GM18867 (cell line): ENCODE data around the gene MYH16.
"Not testable (repeated sequence)": the region's sequence is repeated elsewhere in the genome, so short reads cannot be mapped to it uniquely, and the experiment has no call there.

ENCODE experiments used
- ATAC-seq: cut with Tn5 transposase; IDR thresholded peaks from one replicate; pipeline ENCODE4 v1.9.1; 2021; ENCODE audit warnings: mild to moderate bottlenecking, moderate library complexity; ENCODE audit not compliant: unreplicated experiment

MYH16 gene

DNA sequence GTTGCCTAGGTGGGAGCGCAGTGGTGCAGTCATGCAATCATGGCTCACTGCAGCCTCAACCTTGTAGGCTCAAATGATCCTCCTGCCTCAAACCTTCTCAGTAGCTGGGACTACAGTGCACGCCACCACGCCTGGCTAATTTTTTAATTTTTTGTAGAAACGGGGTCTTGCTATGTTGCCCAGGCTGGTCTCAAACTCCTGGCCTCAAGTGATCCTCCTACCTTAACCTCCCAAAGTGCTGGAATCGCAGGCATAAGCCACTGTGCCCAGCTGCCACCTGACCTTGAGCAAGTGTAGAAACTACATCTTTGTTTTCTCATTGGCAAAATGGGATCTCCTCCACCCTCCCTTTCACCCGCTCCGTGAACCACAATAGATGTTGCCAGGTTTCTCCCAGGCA lies 15.0 kb upstream of the MYH16 start:
- ATAC-seq, result no peak

DNA sequence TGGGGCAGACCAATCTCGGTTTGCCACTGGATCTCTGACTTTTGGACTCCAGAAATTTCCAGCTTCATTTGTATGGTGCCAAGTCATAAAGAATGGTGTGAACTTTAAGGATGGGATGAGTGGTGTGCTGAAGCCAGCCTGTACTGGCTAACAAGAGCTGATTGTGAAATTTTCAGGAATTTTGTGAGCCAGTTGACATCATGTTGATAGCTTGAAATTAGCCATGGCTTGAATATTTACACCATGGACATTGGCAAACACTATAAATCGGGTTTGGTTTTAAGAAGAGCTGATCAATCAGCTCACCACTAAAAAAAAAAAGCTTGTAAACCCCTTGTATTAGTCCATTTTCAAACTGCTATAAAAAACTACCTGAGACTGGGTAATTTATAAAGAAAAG lies 14.1 kb upstream of the MYH16 start:
- ATAC-seq, result no peak

DNA sequence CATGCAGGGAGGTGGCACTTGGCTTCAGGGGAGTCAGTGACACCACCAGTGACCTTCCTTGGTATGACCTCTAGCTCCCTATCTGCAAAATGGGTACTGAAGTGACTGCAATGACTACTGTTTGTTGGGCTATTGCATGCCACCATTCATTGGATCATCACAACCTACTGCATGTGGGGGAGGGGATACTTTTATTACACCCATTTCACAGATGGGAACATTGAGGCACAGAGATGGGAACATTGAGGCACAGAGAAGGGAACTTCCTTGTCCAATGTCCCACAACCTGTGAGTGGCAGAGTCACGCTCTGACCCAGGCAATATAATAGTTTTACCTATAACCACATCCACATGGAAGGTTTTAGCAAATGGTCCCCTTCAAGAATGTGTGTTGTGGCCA lies 12.2 kb upstream of the MYH16 start:
- ATAC-seq, result no peak

DNA sequence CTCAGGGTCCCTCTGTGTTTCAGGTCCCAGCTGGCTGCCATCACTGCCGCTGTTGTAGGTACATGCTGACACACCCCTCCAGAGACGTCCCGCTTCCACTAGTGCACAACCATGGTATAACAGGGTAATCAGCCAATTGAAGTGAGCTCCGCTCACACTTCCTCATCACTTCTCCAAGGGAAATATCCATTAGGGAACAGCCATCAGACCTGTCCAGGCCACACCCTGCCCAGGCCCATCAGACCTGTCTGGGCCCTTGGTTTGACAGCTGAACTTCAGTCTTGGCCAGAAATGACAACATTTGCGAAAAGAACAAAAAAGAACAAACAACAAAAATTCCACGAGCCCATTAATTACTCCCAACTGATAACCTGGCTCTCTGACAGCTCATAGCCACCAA lies 11.0 kb upstream of the MYH16 start:
- no peak for ATAC-seq

DNA sequence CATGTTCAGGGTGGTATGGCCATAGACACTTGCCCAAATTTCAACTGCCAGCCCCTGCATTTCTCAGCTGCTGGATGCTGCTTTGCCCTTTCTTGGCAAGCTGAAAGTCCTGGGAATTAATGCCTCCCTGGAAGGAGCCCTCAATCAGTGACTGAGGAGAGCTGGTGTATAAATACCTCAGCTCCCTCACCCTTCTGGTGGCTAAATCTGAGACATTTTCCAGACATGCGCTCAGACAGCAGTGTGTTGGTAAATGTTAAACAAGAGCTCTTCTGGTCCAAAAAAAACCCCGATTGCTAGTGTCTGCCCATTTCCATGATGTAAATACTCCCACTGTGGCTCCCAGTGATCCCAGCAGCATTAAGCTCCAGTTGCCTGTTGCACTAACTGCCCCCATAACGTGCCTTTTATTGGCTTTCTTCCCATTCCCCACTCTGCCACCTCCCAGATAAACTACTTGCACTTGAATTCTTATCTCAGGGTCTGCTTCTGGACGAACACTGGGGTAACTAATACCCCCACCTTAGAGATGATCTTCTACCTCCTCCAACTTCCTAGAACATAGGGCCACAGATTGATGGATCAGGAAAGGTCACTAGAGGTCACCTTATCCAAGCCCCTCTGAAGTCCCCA lies 6.7 kb upstream of the MYH16 start:
- ATAC-seq, result no peak

DNA sequence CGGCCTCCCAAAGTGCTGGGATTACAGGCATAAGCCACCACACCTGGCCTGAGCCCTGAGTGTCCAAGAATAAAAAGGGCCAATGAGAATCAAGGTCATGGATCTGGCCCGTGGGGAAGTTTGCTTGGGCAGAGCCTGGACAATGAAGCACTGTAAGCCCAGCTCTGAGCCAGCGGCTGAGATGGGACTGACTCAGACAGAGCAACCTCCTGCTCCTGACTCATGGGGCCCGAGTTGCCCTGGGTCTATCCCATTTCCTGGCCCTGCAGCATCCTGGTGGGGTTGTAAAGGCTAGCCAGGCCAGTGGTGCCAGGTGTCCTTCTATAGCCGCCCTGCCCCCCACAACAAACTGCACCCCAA lies 5.2 kb upstream of the MYH16 start:
- no peak for ATAC-seq

DNA sequence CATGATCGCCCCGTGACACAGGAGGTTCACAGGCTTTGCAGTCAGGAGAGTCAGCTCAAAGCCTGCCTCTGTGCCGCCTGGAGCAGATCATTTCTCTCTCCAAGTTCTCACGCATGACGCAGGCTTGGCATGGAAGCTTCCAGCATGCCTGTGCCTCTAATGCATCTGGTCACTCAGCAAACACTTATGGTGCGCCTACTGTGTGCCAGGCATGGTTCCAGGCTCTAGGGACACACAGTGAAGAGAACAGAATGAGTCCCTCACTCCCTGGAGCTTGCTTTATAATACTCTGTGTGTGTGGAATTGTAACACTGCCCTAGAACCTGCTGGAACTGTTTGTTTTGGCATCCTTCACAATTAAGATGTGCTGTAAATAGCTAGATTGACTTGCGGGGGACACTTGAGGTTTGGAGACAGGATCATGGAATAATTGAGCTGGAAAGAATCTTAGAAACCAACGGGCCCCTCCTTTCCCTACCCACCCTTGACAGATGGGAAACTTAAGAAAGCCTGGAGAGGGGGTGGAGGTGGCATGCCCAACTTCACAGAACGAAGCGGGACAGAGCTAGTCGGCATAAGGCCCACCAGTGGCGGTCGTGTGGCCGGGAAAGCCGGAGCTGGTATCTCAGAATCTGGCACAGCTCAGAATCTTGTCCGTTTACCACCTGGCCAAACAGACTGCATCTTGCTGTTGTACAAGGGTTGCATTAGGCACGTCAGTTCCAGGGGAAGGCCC lies 4.6 kb upstream of the MYH16 start:
- no peak for ATAC-seq

DNA sequence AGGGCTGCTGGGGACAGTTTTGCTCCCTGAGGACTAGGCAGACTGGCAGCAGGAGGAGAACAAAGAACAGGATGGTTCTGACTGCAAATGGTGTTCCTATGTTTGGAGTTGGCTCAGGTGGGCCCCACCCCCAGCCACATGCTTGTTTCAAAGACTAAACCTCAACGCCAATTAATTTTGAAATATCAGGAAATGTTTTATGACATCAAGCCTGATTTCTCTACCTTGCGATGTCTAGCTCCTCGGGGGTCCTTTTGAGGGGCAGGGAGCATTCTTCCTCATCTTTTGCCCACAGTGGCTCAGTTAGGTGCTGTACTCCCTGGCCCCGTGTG lies 4.1 kb upstream of the MYH16 start:
- ATAC-seq, result no peak

DNA sequence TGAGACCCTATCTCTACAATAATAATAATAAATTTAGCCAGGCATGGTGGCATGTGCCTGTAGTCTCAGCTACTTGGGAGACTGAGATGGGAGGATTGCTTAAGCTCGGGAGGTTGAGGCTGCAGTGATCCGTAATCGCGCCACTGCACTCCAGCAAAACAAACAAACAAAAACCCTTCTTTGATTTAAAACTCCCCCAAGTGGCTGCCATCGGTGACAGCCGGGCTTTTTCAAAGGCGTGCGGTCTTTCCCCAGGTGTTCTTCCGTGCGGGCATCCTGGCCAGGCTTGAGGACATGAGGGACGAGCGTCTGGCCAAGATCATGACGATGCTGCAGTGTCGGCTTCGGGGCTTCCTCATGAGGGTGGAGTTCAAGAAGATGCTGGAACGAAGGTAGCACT lies 1.9 kb upstream of the MYH16 start:
- ATAC-seq, result no peak

DNA sequence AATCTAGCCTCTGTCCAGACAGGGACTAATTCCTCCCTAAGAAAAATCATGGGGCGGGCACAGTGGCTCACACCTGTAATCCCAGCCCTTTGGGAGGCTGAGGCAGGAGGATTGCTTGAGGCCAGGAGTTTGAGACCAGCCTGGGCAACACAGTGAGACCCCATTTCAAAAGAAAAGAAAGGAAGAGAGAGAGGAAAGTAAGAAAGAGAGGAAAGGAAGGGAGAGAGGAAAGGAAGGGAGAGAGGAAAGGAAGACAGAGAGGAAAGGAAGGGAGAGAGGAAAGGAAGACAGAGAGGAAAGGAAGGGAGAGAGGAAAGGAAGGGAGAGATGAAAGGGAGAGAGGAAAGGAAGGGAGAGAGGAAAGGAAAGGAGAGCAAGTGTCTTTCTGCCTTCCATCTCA lies 922 bp downstream of the MYH16 start:
- ATAC-seq, result not testable (repeated sequence)

DNA sequence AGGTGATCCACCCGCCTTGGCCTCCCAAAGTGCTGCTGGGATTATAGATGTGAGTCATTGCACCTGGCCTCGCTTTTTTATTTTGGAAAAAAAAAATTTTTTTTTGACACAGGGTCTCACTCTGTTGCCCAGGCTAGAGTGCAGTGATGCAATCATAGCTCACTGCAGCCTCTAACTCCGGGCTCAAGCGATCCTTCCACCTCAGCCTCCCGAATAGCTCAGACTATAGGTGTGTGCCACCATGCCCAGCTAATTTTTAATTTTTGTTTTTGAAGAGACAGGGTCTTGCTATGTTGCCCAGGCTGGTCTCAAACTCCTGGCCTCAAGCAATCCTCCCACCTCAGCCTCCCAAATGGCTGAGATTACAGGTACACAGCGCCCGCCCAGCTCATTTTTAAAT lies 2.3 kb downstream of the MYH16 start:
- ATAC-seq, result not testable (repeated sequence)

DNA sequence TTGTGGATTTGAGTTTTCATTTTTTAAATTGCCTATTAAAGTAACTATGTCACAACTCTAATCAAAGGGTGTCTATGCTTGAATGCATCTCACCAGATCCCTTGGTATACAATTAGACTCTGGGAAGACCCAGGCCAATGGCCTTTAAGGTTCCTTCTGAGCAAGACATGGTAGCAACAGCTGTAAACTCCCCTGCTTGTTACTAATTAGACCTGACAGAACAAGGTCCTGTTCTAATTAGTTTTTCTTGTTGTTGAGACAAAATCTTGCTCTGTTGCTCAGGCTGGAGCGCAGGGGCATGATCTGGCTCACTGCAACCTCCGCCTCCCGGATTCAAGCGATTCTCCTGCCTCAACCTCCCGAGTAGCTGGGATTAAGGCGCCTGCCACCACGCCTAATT lies 2.9 kb downstream of the MYH16 start:
- ATAC-seq, result no peak

DNA sequence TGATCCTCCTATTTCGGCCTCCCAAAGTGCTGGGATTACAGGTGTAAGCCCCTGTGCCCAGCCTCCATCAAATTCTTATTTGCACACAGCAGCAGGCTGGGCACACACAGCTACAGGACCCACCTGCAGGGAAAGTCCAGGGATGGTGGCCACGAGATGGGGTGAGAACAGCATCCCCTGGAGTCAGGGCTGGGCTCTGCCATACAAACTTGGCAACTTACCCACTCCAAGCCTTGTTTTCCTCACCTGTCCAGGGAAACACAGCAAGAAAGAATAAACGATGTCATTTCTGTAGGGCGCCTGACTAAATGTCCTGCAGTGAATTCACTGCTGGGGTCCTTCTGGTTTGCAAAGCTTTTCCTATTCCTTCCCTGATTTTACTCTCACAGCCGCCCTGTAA lies 5.5 kb downstream of the MYH16 start:
- no peak for ATAC-seq

DNA sequence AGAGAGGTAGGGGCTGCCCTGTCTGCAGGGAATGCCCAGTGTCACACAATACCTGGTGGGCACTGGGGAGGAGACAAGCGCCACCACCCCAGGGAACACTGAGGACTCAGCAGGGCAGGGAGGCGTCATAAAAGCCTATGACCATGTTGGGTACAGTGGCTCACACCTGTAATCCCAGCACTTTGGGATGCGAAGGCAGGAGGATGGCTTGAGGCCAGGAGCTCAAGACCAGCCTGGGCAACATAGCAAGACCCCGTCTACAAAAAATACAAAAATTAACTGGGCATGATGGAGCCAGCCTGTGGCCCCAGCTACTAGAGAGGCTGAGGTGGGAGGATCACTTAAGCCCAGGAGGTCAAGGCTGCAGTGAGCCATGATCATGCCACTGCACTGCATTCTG lies 11.5 kb downstream of the MYH16 start:
- ATAC-seq, result not testable (repeated sequence)

DNA sequence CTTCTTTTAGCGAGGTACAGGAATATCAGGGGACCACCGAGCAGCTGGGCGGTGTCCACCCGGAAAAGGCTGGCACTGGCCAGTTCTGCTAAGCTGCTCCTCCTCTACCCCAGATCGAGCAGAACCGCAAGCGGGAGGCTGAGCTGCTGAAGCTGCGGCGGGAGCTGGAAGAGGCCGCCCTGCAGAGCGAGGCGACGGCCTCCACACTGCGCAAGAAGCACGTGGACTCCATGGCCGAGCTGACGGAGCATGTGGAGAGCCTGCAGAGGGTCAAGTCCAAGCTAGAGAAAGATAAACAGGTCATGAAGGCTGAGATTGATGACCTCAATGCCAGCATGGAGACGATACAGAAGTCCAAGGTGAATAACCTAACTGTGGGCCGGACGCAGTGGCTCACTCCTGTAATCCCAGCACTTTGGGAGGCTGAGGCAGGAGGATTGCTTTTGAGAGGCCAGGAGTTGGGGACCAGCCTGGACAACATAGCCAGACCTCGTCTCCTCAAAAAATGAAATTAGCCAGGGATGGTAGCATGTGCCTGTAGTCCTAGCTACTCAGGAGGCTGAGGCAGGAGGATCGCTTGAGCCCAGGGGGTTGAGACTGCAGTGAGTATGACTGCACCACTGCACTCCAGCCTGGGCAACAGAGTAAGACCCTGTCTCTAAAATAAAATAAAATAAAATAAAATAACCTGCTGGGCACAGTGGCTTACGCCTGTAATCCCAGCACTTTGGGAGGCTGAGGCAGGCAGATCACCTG lies 15.3 kb downstream of the MYH16 start:
- ATAC-seq, result no peak

DNA sequence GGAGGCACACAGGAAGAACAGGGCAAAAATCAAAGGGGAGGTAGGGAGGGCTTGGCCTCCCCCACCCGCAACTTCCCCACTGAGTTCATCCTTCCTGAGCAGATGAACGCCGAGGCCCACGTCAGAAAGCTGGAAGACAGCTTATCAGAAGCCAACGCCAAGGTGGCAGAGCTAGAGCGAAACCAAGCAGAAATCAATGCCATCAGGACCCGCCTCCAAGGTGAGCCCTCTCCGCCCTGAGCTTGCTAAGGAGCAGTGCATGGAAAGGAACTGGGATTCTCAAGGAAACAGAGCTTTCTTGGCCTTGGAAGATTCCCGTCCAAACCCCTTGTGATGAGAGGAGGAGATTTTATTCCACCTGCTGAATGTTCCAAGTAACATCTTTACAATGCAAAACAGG lies 16.5 kb downstream of the MYH16 start:
- no peak for ATAC-seq

DNA sequence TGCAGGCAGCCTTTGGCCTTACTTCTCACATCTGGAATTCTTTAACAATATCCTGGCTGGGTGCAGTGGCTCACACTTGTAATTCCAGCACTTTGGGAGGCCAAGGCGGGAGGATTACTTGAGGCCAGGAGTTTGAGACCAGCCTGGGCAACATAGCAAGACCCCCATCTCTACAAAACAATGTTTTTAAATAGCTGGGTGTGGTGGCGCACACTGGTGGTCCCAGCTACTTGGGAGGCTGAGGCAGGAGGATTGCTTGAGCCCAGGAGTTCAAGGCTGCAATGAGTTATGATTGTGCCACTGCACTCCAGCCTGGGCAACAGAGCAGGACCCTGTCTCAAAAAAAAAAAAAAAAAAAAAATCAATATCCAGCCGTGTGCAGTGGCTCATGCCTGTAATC lies 17.5 kb downstream of the MYH16 start:
- not testable (repeated sequence) for ATAC-seq

DNA sequence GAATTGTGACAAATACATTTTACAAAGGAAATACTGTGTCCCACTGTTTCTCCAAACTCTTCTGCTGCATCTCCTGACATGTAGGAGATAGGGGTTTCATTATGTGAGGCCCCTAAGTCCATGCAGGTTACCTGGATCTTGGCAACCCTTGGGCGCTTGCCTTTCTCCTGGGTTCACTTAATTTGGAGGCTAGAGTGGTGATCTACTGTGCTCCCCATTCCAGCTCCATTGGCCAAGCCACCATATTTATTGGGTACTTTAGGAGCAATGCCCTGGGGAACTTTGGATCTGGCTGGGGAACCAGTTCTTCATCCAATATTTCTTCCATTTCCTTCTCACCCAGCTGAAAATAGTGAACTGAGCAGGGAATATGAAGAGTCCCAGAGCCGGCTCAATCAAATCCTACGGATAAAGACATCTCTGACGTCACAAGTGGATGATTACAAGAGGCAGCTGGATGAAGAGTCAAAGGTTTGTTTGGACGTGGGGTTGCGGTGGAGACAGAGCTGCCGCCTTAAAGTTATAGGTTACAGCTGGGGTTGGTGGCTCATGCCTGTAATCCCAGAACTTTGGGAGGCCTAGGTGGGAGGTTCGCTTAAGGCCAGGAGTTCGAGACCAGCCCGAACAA lies 18.5 kb downstream of the MYH16 start:
- ATAC-seq, result no peak

DNA sequence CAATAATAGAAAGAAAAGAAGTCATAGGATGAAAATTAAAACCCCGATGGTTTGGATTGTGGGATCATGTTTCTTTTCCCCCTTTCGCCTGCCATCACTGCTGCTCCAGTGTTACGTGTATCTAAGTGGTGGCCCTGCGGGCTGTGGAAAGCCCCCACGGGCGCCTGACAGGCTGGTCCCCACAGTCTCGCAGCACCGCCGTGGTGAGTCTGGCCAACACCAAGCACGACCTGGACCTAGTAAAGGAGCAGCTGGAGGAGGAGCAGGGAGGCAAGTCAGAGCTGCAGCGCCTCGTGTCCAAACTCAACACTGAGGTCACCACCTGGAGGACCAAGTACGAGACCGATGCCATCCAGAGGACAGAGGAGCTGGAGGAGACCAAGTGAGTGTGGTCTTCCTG lies 19.5 kb downstream of the MYH16 start:
- ATAC-seq, result no peak

DNA sequence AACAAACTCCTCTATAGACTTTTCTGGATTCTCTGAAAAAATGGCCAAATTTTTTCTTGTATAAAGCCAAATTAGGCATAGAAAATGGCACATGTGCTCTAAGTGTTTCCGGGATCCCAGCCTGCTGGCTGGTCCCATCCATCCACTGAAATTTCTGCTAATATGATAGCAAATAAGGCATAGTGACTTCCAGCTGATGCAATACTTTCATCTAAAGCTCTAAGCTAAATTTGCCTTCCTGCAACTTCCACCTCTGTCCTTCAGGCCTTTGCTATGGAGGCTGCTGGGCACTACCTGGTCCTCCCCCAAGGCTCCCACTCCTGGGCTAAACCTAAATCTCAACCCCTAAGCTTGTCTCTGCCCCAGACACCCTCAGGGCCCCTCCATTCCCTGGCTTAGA lies 20.5 kb downstream of the MYH16 start:
- ATAC-seq, result no peak

DNA sequence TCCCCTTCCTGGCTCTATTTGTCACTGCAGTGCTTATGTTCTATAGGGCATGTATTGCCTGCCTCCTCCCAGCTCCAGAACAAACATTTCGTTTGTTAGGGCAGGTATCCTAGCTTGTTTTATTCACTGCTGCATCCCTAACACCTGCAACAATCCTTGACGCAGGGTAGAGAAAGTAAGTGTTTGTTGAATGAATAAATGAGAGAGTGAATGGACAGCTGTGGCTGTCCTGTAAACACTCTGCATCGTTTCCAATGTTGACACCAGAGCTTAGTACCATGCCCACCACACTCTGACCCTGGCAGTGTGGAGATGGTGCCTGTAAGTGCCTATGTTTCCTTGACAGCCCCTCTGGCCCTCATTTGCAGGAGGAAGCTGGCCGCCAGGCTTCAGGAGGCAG lies 21.0 kb downstream of the MYH16 start:
- ATAC-seq, result no peak

DNA sequence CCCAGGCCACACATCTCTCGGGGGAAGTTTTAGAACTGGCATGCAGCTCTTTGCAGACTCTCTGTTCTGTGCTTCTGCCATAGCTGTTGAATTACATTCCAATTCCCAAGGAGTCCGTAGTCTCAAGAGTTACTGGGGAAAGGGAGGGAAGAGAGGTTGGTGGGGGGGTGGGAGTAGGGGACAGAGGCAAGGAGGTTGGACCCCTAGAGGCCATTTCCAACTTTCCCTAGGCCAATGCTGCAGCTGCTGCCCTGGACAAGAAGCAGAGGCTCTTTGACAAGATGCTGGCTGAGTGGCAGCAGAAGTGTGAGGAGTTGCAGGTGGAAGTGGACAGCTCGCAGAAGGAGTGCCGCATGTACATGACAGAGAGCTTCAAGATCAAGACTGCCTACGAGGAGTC lies 23.8 kb downstream of the MYH16 start:
- ATAC-seq, result no peak
